HG02571 (cell line): ENCODE results near the gene CCDC110.

ENCODE experiments used
- ATAC-seq: cut with Tn5 transposase; IDR thresholded peaks from one replicate; pipeline ENCODE4 v1.9.1; 2021; ENCODE audit warnings: mild to moderate bottlenecking, moderate library complexity; ENCODE audit not compliant: unreplicated experiment

Gene CCDC110

DNA sequence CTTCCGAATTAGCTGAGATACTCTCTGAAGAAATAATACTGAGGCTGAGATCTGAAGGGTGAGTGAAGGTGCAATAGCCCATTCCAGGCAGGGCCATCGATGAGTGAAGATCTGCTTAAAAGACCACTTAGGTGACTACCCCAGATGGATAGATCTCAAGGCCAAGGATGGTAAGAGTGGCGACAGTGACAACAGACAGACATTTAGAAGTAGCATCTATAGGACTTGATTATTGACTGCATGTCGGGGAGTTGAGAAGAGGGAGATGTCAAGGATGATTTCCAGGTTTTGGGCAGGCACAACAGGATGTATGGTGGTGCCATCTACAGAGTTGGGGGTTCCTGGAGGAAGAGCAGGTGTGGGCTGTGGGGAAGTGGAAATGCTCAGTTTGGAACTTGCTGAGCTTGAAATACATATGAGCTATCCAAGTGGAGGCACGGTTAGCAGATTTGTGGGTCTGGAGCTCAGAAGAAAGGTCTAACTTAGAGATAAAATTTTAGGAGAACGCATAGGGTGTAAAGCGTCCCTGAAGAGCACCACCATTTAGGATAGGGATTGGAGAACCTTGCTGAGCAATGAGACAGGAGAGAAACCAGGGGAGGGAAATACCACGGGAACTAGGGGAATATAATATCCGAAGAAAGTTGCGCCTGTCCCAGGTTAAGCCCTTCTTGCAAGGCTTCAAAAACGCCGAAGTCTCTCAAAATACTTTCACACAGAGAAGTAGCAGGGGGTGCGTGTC, 46.5 kb downstream of the CCDC110 start:
- ATAC-seq, result no peak

DNA sequence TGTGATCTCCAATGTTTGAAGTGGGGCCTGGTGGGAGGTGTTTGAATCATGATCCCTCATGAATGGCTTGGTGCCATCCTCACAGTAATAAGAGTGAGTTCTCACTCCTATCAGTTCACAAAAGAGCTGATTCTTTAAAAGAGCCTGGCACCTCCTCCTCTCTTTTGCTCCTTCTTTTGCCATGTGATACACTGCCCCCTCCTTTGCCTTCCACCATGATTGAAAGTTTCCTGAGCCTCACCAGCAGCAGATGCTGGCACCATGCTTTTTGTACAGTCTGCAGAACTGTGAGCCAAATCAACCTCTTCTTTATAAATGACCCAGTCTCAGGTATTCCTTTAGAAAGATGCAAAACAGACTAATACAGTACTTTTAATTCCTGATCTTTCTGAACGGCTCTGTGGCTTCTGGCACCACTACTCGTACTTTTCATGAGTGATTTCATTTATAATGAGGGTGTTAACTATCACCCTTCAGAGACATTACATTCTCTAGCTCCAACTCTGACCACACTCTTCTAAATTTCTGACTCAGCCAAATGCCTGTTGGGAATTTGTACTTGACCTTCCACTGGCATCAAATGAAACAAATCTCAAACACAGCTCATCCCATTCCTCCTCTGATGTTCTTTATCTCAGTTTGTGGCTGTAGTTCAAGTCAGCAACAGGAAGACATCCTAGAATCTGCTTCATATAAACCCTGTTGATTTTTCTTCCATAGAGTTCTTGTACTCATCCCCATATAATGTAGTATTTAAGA, 50.0 kb downstream of the CCDC110 start:
- ATAC-seq, result no peak

DNA sequence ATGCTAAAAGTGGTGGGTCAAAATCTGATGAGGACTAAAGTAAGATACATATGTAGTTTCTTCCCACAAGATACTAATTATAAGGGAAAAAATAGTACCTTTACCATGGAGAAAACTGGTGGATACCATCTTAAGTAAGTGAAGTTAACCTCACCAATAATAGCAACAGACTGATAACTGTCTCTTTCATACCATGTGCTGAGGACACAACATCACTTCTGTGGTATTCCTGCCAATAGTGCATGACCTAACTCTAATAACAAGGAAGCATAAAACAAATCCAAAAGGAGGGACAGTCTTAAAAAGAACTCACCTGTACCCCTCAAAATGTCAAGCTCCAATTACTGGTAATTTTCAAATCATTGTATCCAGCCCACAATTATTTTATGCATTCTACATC, 54.6 kb downstream of the CCDC110 start:
- no peak for ATAC-seq

DNA sequence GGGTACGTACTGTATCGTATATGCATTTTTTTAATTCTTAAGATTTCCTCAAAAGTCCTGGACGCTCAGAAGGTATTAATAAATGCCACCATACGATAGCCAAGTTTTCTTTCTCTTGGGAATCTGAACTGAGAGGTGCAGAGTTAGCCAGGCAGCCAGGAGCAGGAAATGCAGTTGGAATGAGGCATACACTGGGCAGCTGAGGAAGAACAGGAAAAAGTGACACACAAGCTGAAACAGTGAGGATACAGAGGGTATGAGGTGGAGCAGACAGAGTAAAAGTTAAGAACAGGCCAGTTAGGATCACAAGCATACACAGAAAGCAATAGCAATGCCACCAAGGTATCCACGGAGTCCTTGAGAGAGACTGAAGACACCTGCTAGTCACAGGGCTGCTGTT, 59.1 kb downstream of the CCDC110 start:
- no peak for ATAC-seq

DNA sequence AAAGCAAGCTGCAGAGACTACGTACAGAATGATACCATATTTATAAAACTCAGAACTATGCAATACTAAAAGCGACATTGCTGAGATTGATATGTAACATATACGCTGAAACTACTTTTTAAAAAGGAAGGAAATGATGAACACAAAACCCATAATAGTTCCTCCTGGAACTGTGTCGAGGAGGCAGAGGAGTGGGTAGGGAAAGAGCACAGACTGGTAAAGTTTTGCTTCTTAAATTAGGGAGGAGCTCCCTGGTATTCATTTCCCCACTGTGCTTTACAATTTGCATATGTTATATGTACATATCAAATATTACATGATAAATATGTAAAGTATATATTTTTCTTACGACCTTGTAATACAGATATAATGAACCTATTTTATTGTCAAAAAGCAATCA, 59.7 kb downstream of the CCDC110 start:
- ATAC-seq, result no peak

DNA sequence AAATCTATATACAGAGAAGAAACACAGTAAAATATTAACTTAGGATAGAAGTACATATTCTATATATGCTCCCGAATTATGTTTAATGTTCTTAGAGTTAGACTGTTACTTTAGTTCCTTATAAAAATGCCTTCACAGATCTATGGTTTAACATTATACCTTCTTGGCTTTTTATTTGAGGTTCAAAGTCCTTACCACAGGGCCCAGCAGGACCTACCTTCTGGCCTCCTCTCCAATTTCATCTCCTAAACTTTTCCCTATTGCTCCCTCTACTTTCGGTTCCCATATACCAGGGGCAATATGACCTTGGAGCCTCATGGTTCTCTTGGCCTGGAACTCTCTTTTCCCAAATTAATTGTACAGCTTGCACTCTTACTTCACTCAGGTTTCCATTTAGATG, 63.1 kb downstream of the CCDC110 start:
- ATAC-seq, result no peak

DNA sequence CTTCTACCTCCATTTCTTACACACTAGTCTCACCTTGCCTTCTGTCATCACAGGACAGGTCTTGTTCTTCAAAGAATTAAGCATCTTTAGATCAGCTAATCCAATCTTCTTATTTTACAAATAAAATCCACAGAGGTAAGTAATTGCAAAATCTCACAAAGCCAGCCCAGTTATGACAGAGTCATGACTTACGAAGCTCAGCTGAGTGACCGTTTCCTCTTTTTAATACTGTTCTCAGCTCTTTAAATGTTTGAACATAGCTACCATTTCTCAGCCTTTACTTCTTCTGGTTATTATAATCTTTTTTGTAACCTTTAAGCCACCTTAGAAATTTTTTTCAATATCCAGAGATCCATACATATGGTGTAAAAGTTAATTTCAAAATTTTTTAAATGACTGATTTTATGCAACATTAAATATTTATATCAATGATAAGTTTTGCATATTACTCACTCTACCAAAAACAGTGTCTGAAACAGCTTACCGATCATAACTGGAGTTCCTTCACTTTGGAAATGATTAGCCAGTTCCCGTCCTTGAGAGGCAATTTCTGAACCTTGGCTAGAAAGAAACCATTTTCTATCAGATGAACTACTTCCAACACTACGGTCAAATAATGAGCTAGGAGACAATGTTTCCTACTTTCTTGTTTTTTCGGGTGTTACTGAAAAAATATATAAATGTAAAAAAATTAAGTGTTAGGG, 66.1 kb downstream of the CCDC110 start:
- no peak for ATAC-seq

DNA sequence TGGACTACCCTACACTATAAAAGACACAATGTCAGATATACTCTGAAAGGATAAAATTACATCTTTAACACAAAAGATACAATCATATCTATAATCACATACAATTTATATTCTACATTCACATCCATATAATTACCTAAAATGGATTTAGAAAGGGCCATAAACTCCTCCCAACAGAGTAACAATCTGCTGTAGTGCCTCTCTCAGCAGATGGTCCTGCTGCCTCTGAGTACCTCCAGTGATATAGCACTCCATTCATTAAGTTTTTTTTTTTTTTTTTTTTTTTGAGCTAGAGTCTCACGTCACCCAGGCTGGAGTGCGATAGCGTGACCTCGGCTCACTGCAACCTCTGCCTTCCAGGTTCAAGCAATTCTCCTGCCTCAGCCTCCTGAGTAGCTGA, 67.5 kb downstream of the CCDC110 start:
- ATAC-seq, result no peak

DNA sequence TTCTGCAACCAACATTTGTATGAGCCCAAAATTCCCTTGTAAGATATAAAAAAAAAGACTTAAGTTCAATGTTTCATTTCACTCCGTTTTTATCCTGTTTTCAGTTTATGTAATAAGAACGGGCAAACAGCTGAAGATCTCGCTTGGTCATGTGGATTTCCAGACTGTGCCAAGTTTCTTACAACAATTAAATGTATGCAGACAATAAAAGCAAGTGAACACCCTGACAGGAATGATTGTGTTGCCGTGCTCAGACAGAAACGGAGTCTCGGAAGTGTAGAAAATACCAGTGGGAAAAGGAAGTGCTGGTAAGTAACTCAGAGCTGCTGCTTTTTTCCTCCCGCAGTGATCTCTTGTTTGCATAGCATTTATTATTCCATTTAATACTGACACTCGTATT, 72.1 kb downstream of the CCDC110 start:
- no peak for ATAC-seq

DNA sequence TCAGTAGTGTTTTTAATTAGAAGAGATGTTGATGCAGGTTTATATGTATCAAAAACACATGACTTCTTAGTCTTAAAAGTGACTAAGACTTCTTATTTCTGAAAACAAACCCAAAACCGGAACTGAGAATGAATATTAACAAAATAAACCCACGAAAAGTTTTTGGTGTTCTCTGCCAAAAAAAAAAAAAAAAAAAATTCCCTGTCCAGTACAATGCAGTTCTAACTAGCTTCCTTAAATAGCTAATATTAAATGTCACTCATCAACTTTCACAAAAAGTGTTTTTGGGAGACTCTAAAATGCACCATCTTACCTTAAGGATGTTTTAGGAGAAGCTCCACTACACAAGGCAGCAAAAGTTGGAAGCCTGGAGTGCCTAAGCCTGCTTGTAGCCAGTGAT, 72.9 kb downstream of the CCDC110 start:
- ATAC-seq, result no peak

DNA sequence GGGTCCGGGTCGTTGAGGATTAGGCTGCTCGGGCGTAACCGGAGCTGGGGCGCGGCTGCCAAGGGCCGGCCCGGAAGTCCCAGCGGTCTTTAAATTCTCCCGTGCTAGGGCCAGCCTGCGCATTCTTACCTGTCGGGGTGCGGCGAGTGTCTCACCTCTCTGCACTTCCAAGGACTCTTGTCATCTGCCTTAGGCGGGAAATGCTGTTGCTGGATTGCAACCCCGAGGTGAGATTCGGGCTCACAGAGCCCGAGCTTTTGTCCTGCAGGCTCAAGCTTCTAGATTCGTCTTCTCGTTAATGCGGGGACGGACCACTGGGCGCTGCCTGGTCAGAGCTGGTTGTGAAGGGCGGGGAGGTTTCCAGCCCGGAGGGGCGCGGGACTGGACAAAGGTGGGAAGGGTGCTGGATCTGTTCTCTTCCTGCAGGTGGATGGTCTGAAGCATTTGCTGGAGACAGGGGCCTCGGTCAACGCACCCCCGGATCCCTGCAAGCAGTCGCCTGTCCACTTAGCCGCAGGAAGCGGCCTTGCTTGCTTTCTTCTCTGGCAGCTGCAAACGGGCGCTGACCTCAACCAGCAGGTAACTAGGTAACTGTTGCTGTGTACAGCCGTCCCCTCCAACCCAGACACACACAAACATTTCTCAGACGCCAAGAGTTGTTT, 74.7 kb downstream of the CCDC110 start, which contains the start of gene ANKRD37:
Gene ANKRD37 (plus strand): TSS at position 118 of the 662 bp plus-strand sequence. CDS start 83 bp downstream, at position 201.
- ATAC-seq, result no peak

DNA sequence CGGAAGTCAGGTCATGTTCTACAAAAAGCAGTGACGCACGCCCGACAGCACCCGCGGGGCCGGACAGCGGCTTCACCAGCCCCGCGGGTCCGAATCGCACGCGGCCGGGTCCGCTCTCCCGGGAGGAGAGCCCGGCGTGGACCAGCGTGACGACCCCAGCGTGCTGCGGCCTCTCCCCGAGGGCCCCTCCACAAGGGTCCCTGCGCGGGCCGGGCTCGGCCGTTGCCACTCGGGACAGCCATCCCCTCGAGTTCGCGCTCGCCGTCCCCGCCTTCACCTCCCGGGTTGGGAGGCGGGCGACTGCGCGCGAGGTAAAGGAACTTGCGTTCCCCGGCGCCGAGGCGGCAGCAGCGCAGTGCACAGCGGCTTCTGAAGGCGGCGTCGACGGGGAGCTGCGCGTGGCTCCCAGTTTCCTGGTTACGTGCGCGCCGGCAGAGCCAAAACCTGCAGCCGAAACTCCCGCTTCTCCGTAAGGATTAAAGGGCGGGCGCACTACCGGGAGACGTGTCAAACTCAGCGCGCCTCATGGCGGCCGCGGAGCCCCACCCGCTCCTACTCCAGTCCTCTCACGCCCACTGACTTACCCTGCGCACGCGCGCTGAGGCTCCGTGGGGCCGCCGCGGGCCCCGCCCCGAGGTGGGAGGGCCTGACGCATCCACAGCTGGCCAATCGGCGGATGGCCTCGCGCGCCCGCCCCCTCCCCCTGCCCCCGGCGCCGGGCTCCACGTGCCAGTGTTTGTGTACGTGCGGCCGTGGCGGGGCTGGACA, 75.4 kb downstream of the CCDC110 start:
- ATAC-seq, result peak; percentile 76

DNA sequence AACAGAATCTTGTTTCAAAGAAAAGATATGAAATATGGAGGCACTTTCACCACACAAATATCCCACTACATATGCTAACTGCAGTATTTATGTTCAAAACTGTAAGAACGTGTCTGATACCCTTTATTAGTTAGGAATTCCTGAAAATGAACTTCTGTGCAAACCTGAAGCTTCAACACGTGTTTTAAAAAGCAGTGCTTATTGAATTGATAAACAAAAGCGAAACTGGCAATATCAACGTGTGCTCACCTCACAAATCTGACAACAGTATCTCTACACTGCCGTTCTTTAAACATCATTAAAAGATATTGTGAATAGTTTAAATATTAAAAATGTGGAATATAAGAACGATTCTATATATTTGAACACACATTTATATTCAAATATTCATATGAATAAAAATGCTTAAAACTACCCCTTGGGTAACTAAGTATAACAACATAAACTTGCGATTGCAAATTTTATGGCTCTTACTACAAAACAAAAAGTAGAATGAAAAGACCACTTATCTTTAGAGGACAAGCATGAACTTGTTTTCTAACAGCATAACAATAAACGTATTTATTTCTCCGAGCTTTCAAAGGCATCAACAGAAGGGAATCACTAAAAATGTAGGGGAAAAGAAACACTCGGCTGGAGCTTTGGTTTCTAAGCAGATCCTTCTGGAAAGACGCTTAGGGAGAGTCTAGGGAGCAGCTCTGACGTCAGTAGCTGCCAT, 76.1 kb downstream of the CCDC110 start, which contains the start of gene LRP2BP:
Gene LRP2BP (minus strand): TSS at position 687 of the 718 bp plus-strand sequence. CDS start 17,738 bp downstream, outside the sequence.
- no peak for ATAC-seq
